ENCODE measurements around the gene CETN1. TPM values are rescaled to one million over a fixed set of nuclear protein-coding genes. Genes with fewer than 3 reads are reported as not detected.

Gene CETN1
- total RNA-seq, 1 experiment from 2014 or later: not detected

DNA sequence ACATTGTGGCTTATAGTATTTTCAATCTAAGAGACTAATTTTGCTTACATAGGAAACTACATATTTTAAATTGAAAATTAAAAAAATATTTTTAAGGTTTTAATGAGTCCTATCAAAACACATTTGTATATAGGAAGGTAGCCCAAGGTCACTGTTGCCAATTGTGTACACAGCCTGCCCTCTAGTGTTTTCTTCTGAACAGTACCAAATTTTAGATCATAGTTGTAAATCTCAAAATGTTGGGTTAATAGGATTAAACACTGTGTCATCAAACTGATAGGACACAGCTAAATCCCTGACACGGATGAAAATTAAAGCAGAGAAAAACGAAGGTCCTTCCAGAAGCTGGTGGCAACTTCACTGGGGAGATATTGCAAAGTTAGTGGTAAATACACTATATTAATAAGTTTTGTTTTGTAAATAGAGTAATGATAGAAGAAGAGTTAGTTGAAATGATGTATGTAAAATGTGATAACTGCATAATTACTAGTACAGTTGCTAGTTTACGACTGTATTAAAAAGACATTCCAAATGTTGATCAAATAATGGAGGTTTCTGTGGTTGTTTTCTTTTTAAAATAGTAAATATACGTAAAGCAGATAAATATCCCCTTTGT, 36.3 kb downstream of the CETN1 start:
- peak; percentile 89 for DNase-seq (ENCODE audit: low spot score)
- Histone ChIP-seq H3K27me3 (replicated peaks; ENCODE audit: insufficient read depth, low read depth, low read length, poor library complexity) (no peaks in the 10 kb centered on the region), H3K27ac (ENCODE audit: low read depth, low read length, poor library complexity, severe bottlenecking) (no peak overlapping the region), H3K4me3 (ENCODE audit: low read depth, low read length, poor library complexity, severe bottlenecking) (peak overlapping the region; percentile 1), H3K4me1 (ENCODE audit: insufficient read depth, low read length, poor library complexity, severe bottlenecking) (peaks cover 39% of the 10 kb centered on the region), H3K9me3 (ENCODE audit: low read depth, low read length, poor library complexity, severe bottlenecking) (no peaks in the 10 kb centered on the region), H3K36me3 (ENCODE audit: insufficient read depth, low read length, poor library complexity, severe bottlenecking) (no peaks in the 10 kb centered on the region)
- CTCF ChIA-PET: interaction anchor here (0.7 kb wide), 2 partner anchors 150 to 214 kb away, joined by 4 read pairs; no protein-coding TSS in a partner anchor
- BruUV-seq (replicated peaks): no TSS peak
- TF ChIP-seq EZH2 (IDR thresholded peaks at IDR 0.05; ENCODE audit: borderline replicate concordance, low read depth, low read length, poor library complexity, severe bottlenecking): no peak
- TF ChIP-seq, protein P1, sequence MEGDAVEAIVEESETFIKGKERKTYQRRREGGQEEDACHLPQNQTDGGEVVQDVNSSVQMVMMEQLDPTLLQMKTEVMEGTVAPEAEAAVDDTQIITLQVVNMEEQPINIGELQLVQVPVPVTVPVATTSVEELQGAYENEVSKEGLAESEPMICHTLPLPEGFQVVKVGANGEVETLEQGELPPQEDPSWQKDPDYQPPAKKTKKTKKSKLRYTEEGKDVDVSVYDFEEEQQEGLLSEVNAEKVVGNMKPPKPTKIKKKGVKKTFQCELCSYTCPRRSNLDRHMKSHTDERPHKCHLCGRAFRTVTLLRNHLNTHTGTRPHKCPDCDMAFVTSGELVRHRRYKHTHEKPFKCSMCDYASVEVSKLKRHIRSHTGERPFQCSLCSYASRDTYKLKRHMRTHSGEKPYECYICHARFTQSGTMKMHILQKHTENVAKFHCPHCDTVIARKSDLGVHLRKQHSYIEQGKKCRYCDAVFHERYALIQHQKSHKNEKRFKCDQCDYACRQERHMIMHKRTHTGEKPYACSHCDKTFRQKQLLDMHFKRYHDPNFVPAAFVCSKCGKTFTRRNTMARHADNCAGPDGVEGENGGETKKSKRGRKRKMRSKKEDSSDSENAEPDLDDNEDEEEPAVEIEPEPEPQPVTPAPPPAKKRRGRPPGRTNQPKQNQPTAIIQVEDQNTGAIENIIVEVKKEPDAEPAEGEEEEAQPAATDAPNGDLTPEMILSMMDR (conservative IDR thresholded peaks at IDR 0.05; ENCODE audit: low read depth, low read length): peak; percentile 83
- POLR2A ChIA-PET (ENCODE audit: low non-redundant PET): no interaction called here
- intact Hi-C loops (cut with micrococcal nuclease; ENCODE audit: unreplicated experiment): loop anchor here (1.0 to 10.0 kb wide), 2 partner anchors 122 to 330 kb away; no protein-coding TSS in a partner anchor

DNA sequence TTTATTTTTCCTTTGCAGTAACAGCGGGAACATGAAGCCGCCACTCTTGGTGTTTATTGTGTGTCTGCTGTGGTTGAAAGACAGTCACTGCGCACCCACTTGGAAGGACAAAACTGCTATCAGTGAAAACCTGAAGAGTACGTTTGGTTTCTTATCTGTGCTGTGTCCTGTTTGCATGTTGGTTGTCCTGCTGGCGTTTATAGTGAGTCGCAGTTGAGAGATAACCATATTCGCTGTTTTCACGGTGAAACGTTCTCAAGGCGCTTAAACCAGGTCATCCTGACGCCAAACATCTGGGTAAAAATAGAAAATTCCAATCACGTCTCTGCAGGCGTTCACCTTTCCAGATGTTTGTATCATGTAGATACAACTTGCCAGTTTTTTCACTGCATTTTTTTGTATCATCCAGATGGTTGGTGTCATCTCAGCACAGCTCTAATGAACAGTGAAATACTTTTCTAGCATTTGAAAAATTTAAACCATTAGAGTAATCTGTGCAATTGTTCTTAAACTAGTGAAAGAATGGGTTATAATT, 37.9 kb downstream of the CETN1 start:
- no peak overlapping the region for H3K27ac ChIP-seq (ENCODE audit: low read depth, low read length, poor library complexity, severe bottlenecking)
- H3K4me1 ChIP-seq (ENCODE audit: insufficient read depth, low read length, poor library complexity, severe bottlenecking): peaks cover 39% of the 10 kb centered on the region
- intact Hi-C loops (cut with micrococcal nuclease; ENCODE audit: unreplicated experiment): loop anchor here (10.0 kb wide), 1 partner anchor 123 kb away; no protein-coding TSS in a partner anchor
- TF ChIP-seq, protein P1 (conservative IDR thresholded peaks at IDR 0.05; ENCODE audit: low read depth, low read length): no peak
- TF ChIP-seq EZH2 (IDR thresholded peaks at IDR 0.05; ENCODE audit: borderline replicate concordance, low read depth, low read length, poor library complexity, severe bottlenecking): no peak
- H3K9me3 ChIP-seq (ENCODE audit: low read depth, low read length, poor library complexity, severe bottlenecking): no peaks in the 10 kb centered on the region
- POLR2A ChIA-PET (ENCODE audit: low non-redundant PET): no interaction called here
- CTCF ChIA-PET: interaction anchor here (0.6 to 0.7 kb wide), 2 partner anchors 93 to 325 kb away, joined by 3 read pairs; no protein-coding TSS in a partner anchor
- BruUV-seq (replicated peaks): no TSS peak
- H3K4me3 ChIP-seq (ENCODE audit: low read depth, low read length, poor library complexity, severe bottlenecking): no peak overlapping the region
- H3K36me3 ChIP-seq (ENCODE audit: insufficient read depth, low read length, poor library complexity, severe bottlenecking): no peaks in the 10 kb centered on the region
- no peak for DNase-seq (ENCODE audit: low spot score)
- no peaks in the 10 kb centered on the region for H3K27me3 ChIP-seq (replicated peaks; ENCODE audit: insufficient read depth, low read depth, low read length, poor library complexity)

DNA sequence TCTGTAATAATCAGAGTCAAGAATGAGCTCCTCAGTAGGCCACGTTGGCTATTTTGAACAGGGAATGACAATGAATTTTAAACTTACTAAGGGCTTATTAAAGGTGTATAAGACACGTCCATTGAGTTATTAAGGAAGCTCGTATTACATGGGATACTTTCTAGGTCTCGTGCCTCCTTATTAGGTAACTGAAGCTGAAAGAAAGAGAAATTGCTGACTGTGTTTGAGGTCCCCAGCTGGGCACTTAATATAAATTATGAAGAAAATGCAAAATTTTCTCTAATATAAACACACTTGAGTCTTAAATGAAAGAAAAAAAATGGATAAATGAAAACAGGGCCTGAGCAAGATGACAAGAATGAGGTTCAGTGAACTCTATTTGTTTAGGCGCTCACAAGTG, 38.4 kb downstream of the CETN1 start:
- Histone ChIP-seq H3K9me3 (ENCODE audit: low read depth, low read length, poor library complexity, severe bottlenecking) (no peaks in the 10 kb centered on the region), H3K27ac (ENCODE audit: low read depth, low read length, poor library complexity, severe bottlenecking) (no peak overlapping the region), H3K27me3 (replicated peaks; ENCODE audit: insufficient read depth, low read depth, low read length, poor library complexity) (no peaks in the 10 kb centered on the region), H3K4me1 (ENCODE audit: insufficient read depth, low read length, poor library complexity, severe bottlenecking) (peaks cover 39% of the 10 kb centered on the region), H3K36me3 (ENCODE audit: insufficient read depth, low read length, poor library complexity, severe bottlenecking) (no peaks in the 10 kb centered on the region), H3K4me3 (ENCODE audit: low read depth, low read length, poor library complexity, severe bottlenecking) (no peak overlapping the region)
- DNase-seq (ENCODE audit: low spot score): no peak
- TF ChIP-seq, protein P1 (conservative IDR thresholded peaks at IDR 0.05; ENCODE audit: low read depth, low read length): no peak
- TF ChIP-seq EZH2 (IDR thresholded peaks at IDR 0.05; ENCODE audit: borderline replicate concordance, low read depth, low read length, poor library complexity, severe bottlenecking): no peak
- POLR2A ChIA-PET (ENCODE audit: low non-redundant PET): no interaction called here
- intact Hi-C loops (cut with micrococcal nuclease; ENCODE audit: unreplicated experiment): loop anchor here (10.0 kb wide), 1 partner anchor 124 kb away; no protein-coding TSS in a partner anchor
- CTCF ChIA-PET: interaction anchor here (0.7 kb wide), 1 partner anchor 325 kb away, joined by 3 read pairs; no protein-coding TSS in a partner anchor
- BruUV-seq (replicated peaks): no TSS peak

Measured in A673 (cell line).